Gastroesophageal sphincter (tissue), 3 donors: Measurements from ENCODE around the gene MED29.

Experiments used
- CTCF ChIP-seq, 4 experiments: fragments of 200-600 bp in 2 of 4; fragments of 450-650 bp in 2 of 4; sonication (generic) in 1 of 4; IDR thresholded peaks; one replicate each; pipeline ENCODE4 v1.5.1; 2017 to 2019; ENCODE audit warnings: antibody characterized with exemption in 4 of 4, mild to moderate bottlenecking in 2 of 4, moderate library complexity in 2 of 4
- POLR2A ChIP-seq, 2 donors: fragments of 450-650 bp; IDR thresholded peaks; one replicate each; pipeline ENCODE4 v1.6.1; 2017; ENCODE audit warnings: antibody characterized with exemption in 2 of 2, mild to moderate bottlenecking in 2 of 2, moderate library complexity in 1 of 2
- POLR2AphosphoS5 ChIP-seq: sonication (generic); formaldehyde crosslinking; IDR thresholded peaks from one replicate; pipeline ENCODE4 v1.6.1; 2017; ENCODE audit warnings: antibody characterized with exemption

GRCh38 chr19:39435499-39436349, 44.5 kb downstream of the MED29 start, which contains the start of gene RPS16:
- TF ChIP-seq POLR2A (IDR thresholded peaks at IDR 0.05) (peak; percentile 96 to 97), CTCF (IDR thresholded peaks at IDR 0.05) (peak in 2 of 4 experiments; percentile 29 to 34), POLR2AphosphoS5 (peak; percentile 100)
